HEK293 (cell line): ENCODE measurements around the gene NAV2.

ENCODE experiments used
- CTCF ChIA-PET: fragments of 350-600 bp; formaldehyde crosslinking; extraction: SDS; loops from one replicate; lab custom pipeline; 2021; ENCODE audit warnings: antibody characterized with exemption; lab: Yijun Ruan, JAX
- POLR2A ChIA-PET: fragments of 300-600 bp; formaldehyde crosslinking; extraction: SDS; loops from one replicate; lab custom pipeline; 2020; ENCODE audit warnings: antibody characterized with exemption, inconsistent platforms; lab: Yijun Ruan, JAX
- H3K27ac ChIP-seq: fragments of 200-500 bp; sonication (Bioruptor generic); 2 replicates; pipeline ENCODE4 v1.5.1; 2014; ENCODE audit warnings: low read depth, low read length, control low read depth, inconsistent platforms; ENCODE audit errors: extremely low read depth
- H3K36me3 ChIP-seq, 2 experiments: fragments of 200-500 bp in 1 of 2; sonication (Bioruptor generic) in 1 of 2; 1 replicate in 1 of 2; 2 replicates in 1 of 2; pipeline ENCODE4 v1.5.1; 2014 to 2017; ENCODE audit warnings: inconsistent platforms in 2 of 2, low read length in 2 of 2; ENCODE audit not compliant: control insufficient read depth in 2 of 2, insufficient read depth in 1 of 2
- H3K4me1 ChIP-seq: fragments of 200-500 bp; sonication (Bioruptor generic); 2 replicates; pipeline ENCODE4 v1.5.1; 2014; ENCODE audit warnings: mild to moderate bottlenecking, low read length, inconsistent platforms; ENCODE audit not compliant: control insufficient read depth, insufficient read depth
- H3K4me3 ChIP-seq: 2 replicates; pipeline ENCODE4 v1.5.1; 2011; ENCODE audit warnings: low read depth, mild to moderate bottlenecking, control low read depth, low read length, moderate library complexity
- H3K9me3 ChIP-seq: fragments of 200-500 bp; sonication (Bioruptor generic); 2 replicates; pipeline ENCODE4 v1.5.1; 2014; ENCODE audit warnings: low read depth, low read length, inconsistent platforms; ENCODE audit not compliant: control insufficient read depth, insufficient read depth
- KLF8 ChIP-seq: fragments of 450-650 bp; formaldehyde crosslinking; IDR thresholded peaks from 2 replicates; pipeline ENCODE4 v1.5.1; 2016; ENCODE audit warnings: missing biosample characterization, missing genetic modification characterization
- PATZ1 ChIP-seq: fragments of 450-650 bp; formaldehyde crosslinking; IDR thresholded peaks from 2 replicates; pipeline ENCODE4 v1.5.1; 2016; ENCODE audit warnings: missing biosample characterization, missing genetic modification characterization
- PRDM1 ChIP-seq: fragments of 450-650 bp; formaldehyde crosslinking; IDR thresholded peaks from 2 replicates; pipeline ENCODE4; 2016; ENCODE audit warnings: missing biosample characterization, missing genetic modification characterization
- TRIM28 ChIP-seq: IDR thresholded peaks from 2 replicates; pipeline ENCODE4 v1.6.1; 2011; ENCODE audit warnings: low read length, control low read depth, borderline replicate concordance
- YY1 ChIP-seq: fragments of 450-650 bp; formaldehyde crosslinking; IDR thresholded peaks from 2 replicates; pipeline ENCODE4 v1.5.1; 2018; ENCODE audit warnings: missing biosample characterization, missing genetic modification characterization
- ZNF133 ChIP-seq: fragments of 450-650 bp; formaldehyde crosslinking; IDR thresholded peaks from 2 replicates; pipeline ENCODE4 v1.5.1; 2016; ENCODE audit warnings: missing biosample characterization, missing genetic modification characterization
- ZNF16 ChIP-seq: fragments of 450-650 bp; formaldehyde crosslinking; IDR thresholded peaks from 2 replicates; pipeline ENCODE4 v1.5.1; 2016; ENCODE audit warnings: low read depth, missing biosample characterization, missing genetic modification characterization
- ZNF2 ChIP-seq: fragments of 450-650 bp; formaldehyde crosslinking; IDR thresholded peaks from 2 replicates; pipeline ENCODE4 v1.5.1; 2016; ENCODE audit warnings: missing biosample characterization, missing genetic modification characterization
- ZNF248 ChIP-seq: fragments of 450-650 bp; formaldehyde crosslinking; IDR thresholded peaks from 2 replicates; pipeline ENCODE4 v1.5.1; 2017; ENCODE audit warnings: missing biosample characterization, missing genetic modification characterization
- ZNF350 ChIP-seq: fragments of 450-650 bp; formaldehyde crosslinking; IDR thresholded peaks from 2 replicates; pipeline ENCODE4 v1.5.0; 2017; ENCODE audit warnings: missing biosample characterization, mild to moderate bottlenecking, missing genetic modification characterization
- ZNF426 ChIP-seq: fragments of 450-650 bp; formaldehyde crosslinking; IDR thresholded peaks from 2 replicates; pipeline ENCODE4 v1.5.1; 2017; ENCODE audit warnings: missing biosample characterization, missing genetic modification characterization, mild to moderate bottlenecking, inconsistent platforms, moderate library complexity
- ZNF433 ChIP-seq: fragments of 450-650 bp; formaldehyde crosslinking; IDR thresholded peaks from 2 replicates; pipeline ENCODE4 v1.5.1; 2016; ENCODE audit warnings: missing biosample characterization, missing genetic modification characterization, low read depth
- ZNF558 ChIP-seq: fragments of 450-650 bp; formaldehyde crosslinking; IDR thresholded peaks from 2 replicates; pipeline ENCODE4 v1.5.1; 2016; ENCODE audit warnings: missing biosample characterization, missing genetic modification characterization
- ZNF561 ChIP-seq: fragments of 450-650 bp; IDR thresholded peaks from 2 replicates; pipeline ENCODE4 v1.5.1; 2018; ENCODE audit warnings: missing biosample characterization, missing genetic modification characterization, borderline replicate concordance
- ZNF654 ChIP-seq: fragments of 450-650 bp; formaldehyde crosslinking; IDR thresholded peaks from 2 replicates; pipeline ENCODE4 v1.5.1; 2016; ENCODE audit warnings: low read depth, missing biosample characterization, missing genetic modification characterization
- ZNF670 ChIP-seq: fragments of 450-650 bp; formaldehyde crosslinking; IDR thresholded peaks from 2 replicates; pipeline ENCODE4 v1.5.1; 2016; ENCODE audit warnings: missing biosample characterization, missing genetic modification characterization, low read depth
- ZNF692 ChIP-seq: fragments of 450-650 bp; formaldehyde crosslinking; IDR thresholded peaks from 2 replicates; pipeline ENCODE4 v1.5.1; 2016; ENCODE audit warnings: missing biosample characterization, missing genetic modification characterization
- ZNF701 ChIP-seq: fragments of 450-650 bp; formaldehyde crosslinking; IDR thresholded peaks from 2 replicates; pipeline ENCODE4 v1.5.1; 2016; ENCODE audit warnings: missing biosample characterization, missing genetic modification characterization
- ZSCAN23 ChIP-seq: fragments of 450-650 bp; formaldehyde crosslinking; IDR thresholded peaks from 2 replicates; pipeline ENCODE4 v1.5.1; 2016; ENCODE audit warnings: missing biosample characterization, missing genetic modification characterization
- ZSCAN4 ChIP-seq: fragments of 450-650 bp; formaldehyde crosslinking; IDR thresholded peaks from 2 replicates; pipeline ENCODE4 v1.5.1; 2017; ENCODE audit warnings: missing biosample characterization, missing genetic modification characterization
- TF ChIP-seq, protein P1 (sequence below): fragments of 450-650 bp; formaldehyde crosslinking; IDR thresholded peaks from 2 replicates; pipeline ENCODE4 v1.5.1; 2017; ENCODE audit warnings: missing biosample characterization, missing genetic modification characterization
- TF ChIP-seq, protein P2 (sequence below): fragments of 450-650 bp; formaldehyde crosslinking; IDR thresholded peaks from 2 replicates; pipeline ENCODE4 v1.5.1; 2016; ENCODE audit warnings: missing biosample characterization, missing genetic modification characterization

NAV2 gene

DNA sequence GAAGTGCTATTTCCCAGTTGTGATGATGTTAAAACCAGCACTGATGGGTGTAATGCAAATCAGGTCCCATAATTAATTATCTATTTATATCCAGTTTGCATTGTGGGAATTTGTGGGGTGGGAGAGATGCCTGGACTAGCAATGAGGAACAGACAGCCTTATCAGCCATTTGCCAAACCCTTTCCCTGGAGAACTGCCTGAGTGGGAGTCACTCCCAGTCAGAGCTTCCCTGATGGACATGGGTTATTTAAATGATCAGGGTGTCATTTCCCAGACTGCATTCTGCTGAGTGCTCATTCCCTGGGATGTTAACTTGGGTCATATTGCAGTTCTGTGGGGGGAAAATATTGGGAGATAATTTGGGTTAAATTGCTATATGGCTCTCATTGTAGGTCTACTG is 168.5 kb downstream of the NAV2 start:
- no peaks in the 10 kb centered on the region for H3K4me1 ChIP-seq
- H3K27ac ChIP-seq = no peak overlapping the region
- TF ChIP-seq ZNF558 (tag by site-specific recombination) = no peak
- TF ChIP-seq, protein P1, sequence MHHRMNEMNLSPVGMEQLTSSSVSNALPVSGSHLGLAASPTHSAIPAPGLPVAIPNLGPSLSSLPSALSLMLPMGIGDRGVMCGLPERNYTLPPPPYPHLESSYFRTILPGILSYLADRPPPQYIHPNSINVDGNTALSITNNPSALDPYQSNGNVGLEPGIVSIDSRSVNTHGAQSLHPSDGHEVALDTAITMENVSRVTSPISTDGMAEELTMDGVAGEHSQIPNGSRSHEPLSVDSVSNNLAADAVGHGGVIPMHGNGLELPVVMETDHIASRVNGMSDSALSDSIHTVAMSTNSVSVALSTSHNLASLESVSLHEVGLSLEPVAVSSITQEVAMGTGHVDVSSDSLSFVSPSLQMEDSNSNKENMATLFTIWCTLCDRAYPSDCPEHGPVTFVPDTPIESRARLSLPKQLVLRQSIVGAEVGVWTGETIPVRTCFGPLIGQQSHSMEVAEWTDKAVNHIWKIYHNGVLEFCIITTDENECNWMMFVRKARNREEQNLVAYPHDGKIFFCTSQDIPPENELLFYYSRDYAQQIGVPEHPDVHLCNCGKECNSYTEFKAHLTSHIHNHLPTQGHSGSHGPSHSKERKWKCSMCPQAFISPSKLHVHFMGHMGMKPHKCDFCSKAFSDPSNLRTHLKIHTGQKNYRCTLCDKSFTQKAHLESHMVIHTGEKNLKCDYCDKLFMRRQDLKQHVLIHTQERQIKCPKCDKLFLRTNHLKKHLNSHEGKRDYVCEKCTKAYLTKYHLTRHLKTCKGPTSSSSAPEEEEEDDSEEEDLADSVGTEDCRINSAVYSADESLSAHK (tag by site-specific recombination) = no peak
- TF ChIP-seq PATZ1 = no peak
- no peak for TF ChIP-seq ZNF654 (tag by site-specific recombination)
- H3K4me3 ChIP-seq = no peak overlapping the region
- ChIA-PET POLR2A (no interaction called here), CTCF (interaction anchor here (0.6 to 0.9 kb wide), 2 partner anchors 138 to 141 kb away, joined by 3 read pairs; no protein-coding TSS in a partner anchor)
- no peaks in the 10 kb centered on the region for H3K9me3 ChIP-seq
- no peaks in the 10 kb centered on the region for H3K36me3 ChIP-seq

GRCh38 chr11:19882356-19882755 is 169.7 kb downstream of the NAV2 start:
- TF ChIP-seq ZNF2 (tag by site-specific recombination) (no peak), ZNF426 (tag by site-specific recombination) (no peak), ZSCAN4 (tag by site-specific recombination) (no peak), PRDM1 (tag by site-specific recombination) (no peak), ZNF133 (tag by site-specific recombination) (no peak), ZNF433 (no peak), TRIM28 (no peak), ZNF248 (tag by site-specific recombination) (no peak), ZNF350 (no peak), ZNF16 (tag by site-specific recombination) (no peak), ZSCAN23 (tag by site-specific recombination) (no peak), ZNF701 (tag by site-specific recombination) (no peak), YY1 (no peak), ZNF561 (tag by site-specific recombination) (no peak)
- H3K27ac ChIP-seq = no peak overlapping the region

GRCh38 chr11:19886498-19886897 is 173.9 kb downstream of the NAV2 start:
- ChIA-PET CTCF (no interaction called here), POLR2A (no interaction called here)
- no peaks in the 10 kb centered on the region for H3K4me1 ChIP-seq
- H3K4me3 ChIP-seq = no peak overlapping the region
- H3K36me3 ChIP-seq = no peaks in the 10 kb centered on the region
- H3K27ac ChIP-seq = no peak overlapping the region
- no peaks in the 10 kb centered on the region for H3K9me3 ChIP-seq
- TF ChIP-seq ZNF670 (tag by site-specific recombination) (no peak), ZNF692 (tag by site-specific recombination) (no peak), KLF8 (tag by site-specific recombination) (no peak)
- TF ChIP-seq, protein P2, sequence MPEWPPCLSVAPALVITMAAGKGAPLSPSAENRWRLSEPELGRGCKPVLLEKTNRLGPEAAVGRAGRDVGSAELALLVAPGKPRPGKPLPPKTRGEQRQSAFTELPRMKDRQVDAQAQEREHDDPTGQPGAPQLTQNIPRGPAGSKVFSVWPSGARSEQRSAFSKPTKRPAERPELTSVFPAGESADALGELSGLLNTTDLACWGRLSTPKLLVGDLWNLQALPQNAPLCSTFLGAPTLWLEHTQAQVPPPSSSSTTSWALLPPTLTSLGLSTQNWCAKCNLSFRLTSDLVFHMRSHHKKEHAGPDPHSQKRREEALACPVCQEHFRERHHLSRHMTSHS (tag by site-specific recombination) = no peak

More at GRCh38 chr11:19882356-19882755, 169.7 kb downstream of the NAV2 start:
- no peaks in the 10 kb centered on the region for H3K36me3 ChIP-seq
- POLR2A ChIA-PET = no interaction called here
- H3K9me3 ChIP-seq = no peaks in the 10 kb centered on the region
- H3K4me3 ChIP-seq = no peak overlapping the region
- CTCF ChIA-PET = interaction anchor here (1.8 kb wide), 1 partner anchor 21 kb away, joined by 5 read pairs; no protein-coding TSS in a partner anchor
- H3K4me1 ChIP-seq = no peaks in the 10 kb centered on the region
